ENCODE data around the gene RFNG.
A peak's percentile ranks its signal among the peaks of the same experiment; 100 is the strongest.

RFNG gene

GRCh38 chr17:82031303-82031884 lies 20.2 kb downstream of the RFNG start, which contains the start of gene RAC3:
Gene RAC3, plus strand, starts transcription at chr17:82031678. Its CDS starts 84 bp downstream, at chr17:82031762.
- DNase-seq (ENCODE audit: low read depth in 1 of 2, low spot score in 1 of 2) = no peak
- H3K4me3 ChIP-seq (replicated peaks; ENCODE audit: insufficient read depth, low read length) = peak within 1 kb of the TSS; percentile 57
- no peaks in the 10 kb centered on the region for H3K27me3 ChIP-seq (ENCODE audit: insufficient read depth, poor library complexity, severe bottlenecking)
- no peak for TF ChIP-seq CTCF (IDR thresholded peaks at IDR 0.05; ENCODE audit: insufficient read depth, low read length)
- no peak for TF ChIP-seq GABPA (IDR thresholded peaks at IDR 0.05; ENCODE audit: low read depth)
- TF ChIP-seq POLR2AphosphoS5 (IDR thresholded peaks at IDR 0.05; ENCODE audit: low read depth) = no peak
- no peak for TF ChIP-seq SPI1 (IDR thresholded peaks at IDR 0.05; ENCODE audit: borderline replicate concordance, low read depth)
- no peak for TF ChIP-seq REST (IDR thresholded peaks at IDR 0.05; ENCODE audit: insufficient replicate concordance, low read depth)
- H3K27ac ChIP-seq (replicated peaks) = peak within 1 kb of the TSS; percentile 82

- peak; percentile 85 to 90 for DNase-seq (ENCODE audit: low read depth in 1 of 2, low spot score in 1 of 2)
- Histone ChIP-seq H3K27me3 (ENCODE audit: insufficient read depth, poor library complexity, severe bottlenecking) (no peaks in the 10 kb centered on the region), H3K27ac (replicated peaks) (peak overlapping the region; percentile 82), H3K4me3 (replicated peaks; ENCODE audit: insufficient read depth, low read length) (peak overlapping the region; percentile 56)
- TF ChIP-seq GABPA (IDR thresholded peaks at IDR 0.05; ENCODE audit: low read depth) (no peak; the same call in 1 of the 2 replicates), POLR2AphosphoS5 (IDR thresholded peaks at IDR 0.05; ENCODE audit: low read depth) (peak; percentile 67), SPI1 (IDR thresholded peaks at IDR 0.05; ENCODE audit: borderline replicate concordance, low read depth) (no peak), CTCF (IDR thresholded peaks at IDR 0.05; ENCODE audit: insufficient read depth, low read length) (peak; percentile 66), REST (IDR thresholded peaks at IDR 0.05; ENCODE audit: insufficient replicate concordance, low read depth) (peak; percentile 26)
Observed at GRCh38 chr17:82030470-82031302, 20.9 kb downstream of the RFNG start.

- Histone ChIP-seq H3K27ac (replicated peaks) (no peak overlapping the region), H3K27me3 (ENCODE audit: insufficient read depth, poor library complexity, severe bottlenecking) (no peaks in the 10 kb centered on the region), H3K4me3 (replicated peaks; ENCODE audit: insufficient read depth, low read length) (0 out of 2 replicates have a peak overlapping the region, but pooled peaks have one; percentile 56)
- TF ChIP-seq REST (IDR thresholded peaks at IDR 0.05; ENCODE audit: insufficient replicate concordance, low read depth) = no peak
- no peak for TF ChIP-seq GABPA (IDR thresholded peaks at IDR 0.05; ENCODE audit: low read depth)
- DNase-seq (ENCODE audit: low read depth in 1 of 2, low spot score in 1 of 2) = no peak
Observed at GRCh38 chr17:82029990-82030469, 21.6 kb downstream of the RFNG start.
